Loucy (cell line): ENCODE results near the gene GATA1.

Experiments used
- H2AFZ ChIP-seq: fragments of 200-600 bp; sonication (generic); 2 replicates; pipeline ENCODE4 v1.6.0; 2016; ENCODE audit warnings: antibody characterized with exemption, mild to moderate bottlenecking, low read length, moderate library complexity
- H3F3A ChIP-seq: fragments of 200-600 bp; 2 replicates; pipeline ENCODE4 v1.6.0; 2016; ENCODE audit warnings: antibody characterized with exemption, low read depth, mild to moderate bottlenecking
- H3K27me3 ChIP-seq: fragments of 200-600 bp; sonication (generic); 2 replicates; pipeline ENCODE4 v1.6.1; 2014; ENCODE audit warnings: low read length, mild to moderate bottlenecking; ENCODE audit not compliant: insufficient read depth, poor library complexity, severe bottlenecking
- H3K36me3 ChIP-seq: fragments of 200-600 bp; sonication (generic); 2 replicates; pipeline ENCODE4 v1.6.1; 2016; ENCODE audit warnings: low read length; ENCODE audit not compliant: insufficient read depth
- H3K4me1 ChIP-seq: fragments of 200-600 bp; sonication (generic); 2 replicates; pipeline ENCODE4 v1.5.1; 2014; ENCODE audit warnings: low read length, mild to moderate bottlenecking; ENCODE audit not compliant: insufficient read depth, poor library complexity, severe bottlenecking
- H3K4me2 ChIP-seq: fragments of 200-600 bp; sonication (generic); 2 replicates; pipeline ENCODE4 v1.6.0; 2014; ENCODE audit warnings: antibody characterized with exemption, low read length, low read depth, mild to moderate bottlenecking; ENCODE audit not compliant: poor library complexity, severe bottlenecking
- H3K4me3 ChIP-seq: fragments of 200-600 bp; sonication (generic); 2 replicates; pipeline ENCODE4 v1.5.1; 2014; ENCODE audit warnings: low read length, mild to moderate bottlenecking, mixed read lengths; ENCODE audit not compliant: poor library complexity, severe bottlenecking
- H3K79me2 ChIP-seq: fragments of 200-600 bp; sonication (generic); 2 replicates; pipeline ENCODE4 v1.6.1; 2014; ENCODE audit warnings: low read length; ENCODE audit not compliant: insufficient read depth
- H3K9ac ChIP-seq: fragments of 200-600 bp; sonication (generic); 2 replicates; pipeline ENCODE4 v1.6.0; 2014; ENCODE audit warnings: mild to moderate bottlenecking, low read depth, low read length, moderate library complexity; ENCODE audit not compliant: poor library complexity, severe bottlenecking
- H3K9me2 ChIP-seq: fragments of 200-600 bp; sonication (generic); replicated peaks from 2 replicates; pipeline ENCODE4 v1.6.1; 2016; ENCODE audit warnings: low read depth, low read length, mixed read lengths
- H3K9me3 ChIP-seq: fragments of 200-600 bp; sonication (generic); 2 replicates; pipeline ENCODE4 v1.6.1; 2014; ENCODE audit warnings: mild to moderate bottlenecking, antibody characterized with exemption, low read length, low read depth; ENCODE audit not compliant: insufficient read depth
- H4K20me1 ChIP-seq: fragments of 200-600 bp; sonication (generic); 2 replicates; pipeline ENCODE4 v1.6.0; 2014; ENCODE audit warnings: antibody characterized with exemption, low read length, mild to moderate bottlenecking; ENCODE audit not compliant: insufficient read depth, poor library complexity, severe bottlenecking
- EZH2phosphoT487 ChIP-seq: fragments of 200-600 bp; IDR thresholded peaks from 2 replicates; pipeline ENCODE4 v1.6.1; 2018; ENCODE audit warnings: antibody characterized with exemption, mild to moderate bottlenecking, moderate library complexity, borderline replicate concordance
- TF ChIP-seq, protein P1 (sequence below): fragments of 200-600 bp; sonication (generic); conservative IDR thresholded peaks from 2 replicates; pipeline ENCODE4 v1.5.1; 2014; ENCODE audit warnings: mild to moderate bottlenecking, antibody characterized with exemption, low read length

GATA1 gene

DNA sequence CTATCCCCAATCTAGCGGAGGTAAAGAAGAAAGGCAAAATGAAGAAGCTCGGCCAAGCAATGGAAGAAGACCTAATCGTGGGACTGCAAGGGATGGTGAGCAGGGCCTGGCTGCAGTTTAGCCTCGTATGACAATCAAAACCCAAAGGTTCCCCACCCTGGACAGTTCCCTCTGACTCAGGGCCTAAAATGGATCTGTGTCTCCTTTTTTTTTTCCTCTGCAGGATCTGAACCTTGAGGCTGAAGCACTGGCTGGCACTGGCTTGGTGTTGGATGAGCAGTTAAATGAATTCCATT lies 16.5 kb downstream of the GATA1 start:
- Histone ChIP-seq H3K79me2 (peaks cover 11% of the 10 kb centered on the region; the same call in 1 of the 2 replicates), H3K4me1 (peaks cover 14% of the 10 kb centered on the region), H3K27me3 (no peaks in the 10 kb centered on the region), H4K20me1 (no peaks in the 10 kb centered on the region), H3K4me2 (peak overlapping the region; percentile 87), H3K36me3 (no peaks in the 10 kb centered on the region), H3K9me3 (no peaks in the 10 kb centered on the region), H3K9me2 (no peaks in the 10 kb centered on the region), H3F3A (no peaks in the 10 kb centered on the region), H3K4me3 (peak overlapping the region; percentile 96), H3K9ac (peak overlapping the region; percentile 97), H2AFZ (no peak overlapping the region)
- TF ChIP-seq, protein P1, sequence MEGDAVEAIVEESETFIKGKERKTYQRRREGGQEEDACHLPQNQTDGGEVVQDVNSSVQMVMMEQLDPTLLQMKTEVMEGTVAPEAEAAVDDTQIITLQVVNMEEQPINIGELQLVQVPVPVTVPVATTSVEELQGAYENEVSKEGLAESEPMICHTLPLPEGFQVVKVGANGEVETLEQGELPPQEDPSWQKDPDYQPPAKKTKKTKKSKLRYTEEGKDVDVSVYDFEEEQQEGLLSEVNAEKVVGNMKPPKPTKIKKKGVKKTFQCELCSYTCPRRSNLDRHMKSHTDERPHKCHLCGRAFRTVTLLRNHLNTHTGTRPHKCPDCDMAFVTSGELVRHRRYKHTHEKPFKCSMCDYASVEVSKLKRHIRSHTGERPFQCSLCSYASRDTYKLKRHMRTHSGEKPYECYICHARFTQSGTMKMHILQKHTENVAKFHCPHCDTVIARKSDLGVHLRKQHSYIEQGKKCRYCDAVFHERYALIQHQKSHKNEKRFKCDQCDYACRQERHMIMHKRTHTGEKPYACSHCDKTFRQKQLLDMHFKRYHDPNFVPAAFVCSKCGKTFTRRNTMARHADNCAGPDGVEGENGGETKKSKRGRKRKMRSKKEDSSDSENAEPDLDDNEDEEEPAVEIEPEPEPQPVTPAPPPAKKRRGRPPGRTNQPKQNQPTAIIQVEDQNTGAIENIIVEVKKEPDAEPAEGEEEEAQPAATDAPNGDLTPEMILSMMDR: no peak
- TF ChIP-seq EZH2phosphoT487: no peak

DNA sequence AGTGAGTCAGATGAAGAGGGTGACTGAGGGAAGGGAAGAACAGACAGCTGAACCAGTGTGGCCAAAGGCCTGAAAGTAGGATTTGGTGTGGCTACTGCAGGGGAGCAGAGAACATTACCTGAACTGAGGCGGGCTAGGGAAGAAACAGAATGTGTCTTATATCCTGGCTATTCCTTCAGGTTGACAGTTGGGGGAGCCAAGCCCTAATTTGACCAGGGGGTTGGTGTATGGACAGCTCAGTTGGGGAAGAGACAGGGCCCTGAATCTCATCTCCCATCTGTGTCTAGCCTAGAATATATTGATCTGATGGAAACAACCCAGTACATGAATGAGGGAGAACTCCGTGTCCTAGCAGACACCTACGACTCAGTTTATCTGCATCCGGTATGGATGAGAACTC lies 19.7 kb downstream of the GATA1 start:
- no peak overlapping the region for H2AFZ ChIP-seq
- H3K79me2 ChIP-seq: peaks cover 5% of the 10 kb centered on the region; the same call in 1 of the 2 replicates
- no peaks in the 10 kb centered on the region for H4K20me1 ChIP-seq
- H3K4me2 ChIP-seq: no peak overlapping the region
- peaks cover 7% of the 10 kb centered on the region for H3K4me1 ChIP-seq
- H3K36me3 ChIP-seq: no peaks in the 10 kb centered on the region
- H3F3A ChIP-seq: no peaks in the 10 kb centered on the region
- H3K9me2 ChIP-seq: no peaks in the 10 kb centered on the region
- no peaks in the 10 kb centered on the region for H3K27me3 ChIP-seq
- no peak for TF ChIP-seq EZH2phosphoT487
- TF ChIP-seq, protein P1: 0 out of 2 replicates have a peak, but pooled peaks have one; percentile 8
- H3K4me3 ChIP-seq: no peak overlapping the region
- H3K9me3 ChIP-seq: no peaks in the 10 kb centered on the region
- no peak overlapping the region for H3K9ac ChIP-seq

DNA sequence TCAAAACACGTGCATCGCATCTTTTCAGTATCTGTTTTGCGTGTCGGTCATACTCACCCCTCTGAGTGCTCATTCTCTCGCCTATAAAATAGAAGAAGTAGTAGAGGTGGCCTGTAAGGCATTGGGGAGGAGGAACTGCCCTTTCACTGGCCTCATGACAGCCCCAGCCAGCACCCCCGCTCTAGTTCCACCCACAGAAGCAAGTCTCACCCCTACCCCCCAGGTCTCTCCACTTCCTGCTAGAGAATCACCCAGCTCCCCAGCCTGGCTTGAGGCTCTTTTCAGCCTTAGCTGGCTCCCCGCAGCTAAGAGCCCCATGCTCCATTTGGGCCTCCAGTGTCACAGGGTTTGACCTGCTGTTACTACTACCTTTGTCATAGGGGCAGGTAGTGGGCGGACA lies 27.3 kb downstream of the GATA1 start:
- Histone ChIP-seq H2AFZ (no peak overlapping the region), H3K79me2 (no peaks in the 10 kb centered on the region)
- no peak for TF ChIP-seq EZH2phosphoT487
- TF ChIP-seq, protein P1: no peak

More for the DNA sequence above, 27.3 kb downstream of the GATA1 start:
- Histone ChIP-seq H3K4me1 (no peaks in the 10 kb centered on the region), H3K27me3 (no peaks in the 10 kb centered on the region), H3K36me3 (no peaks in the 10 kb centered on the region), H3K9ac (no peak overlapping the region), H3K4me2 (no peak overlapping the region), H3K9me3 (no peaks in the 10 kb centered on the region), H3F3A (no peaks in the 10 kb centered on the region), H3K4me3 (no peak overlapping the region), H3K9me2 (no peaks in the 10 kb centered on the region), H4K20me1 (no peaks in the 10 kb centered on the region)
